H1 (cell line): ENCODE measurements around the gene NOC4L. TPM values are rescaled to one million over a fixed set of nuclear protein-coding genes. Genes with fewer than 3 reads are reported as not detected.

Experiments used
- CTCF ChIA-PET: fragments of 300-600 bp; sonication (Branson Sonifier 250); formaldehyde crosslinking; loops from one replicate; lab custom pipeline; 2021; ENCODE audit not compliant: partially characterized antibody; lab: Charles Lee
- POLR2A ChIA-PET: fragments of 300-600 bp; sonication (Branson Sonifier 250); formaldehyde crosslinking; loops from one replicate; lab custom pipeline; 2021; ENCODE audit warnings: inconsistent platforms; ENCODE audit not compliant: partially characterized antibody; lab: Charles Lee
- DNase-seq, 2 experiments: peaks; one replicate each; pipeline versions ENCODE4 v3.0.0 to v3.0.0-alpha.2; 2010 to 2022; ENCODE audit warnings: low spot score in 2 of 2, low read depth in 1 of 2, mixed read lengths in 1 of 2
- FAIRE-seq: peaks from 2 replicates; lab custom pipeline; 2011; peaks lifted over from hg19 to GRCh38; lab: Jason Lieb, UNC
- H2AFZ ChIP-seq: 2 replicates; pipeline ENCODE4 v1.8.1; 2012; ENCODE audit warnings: low read length, inconsistent platforms
- H2AK5ac ChIP-seq: 2 replicates; pipeline ENCODE4 v1.6.1; 2013; ENCODE audit warnings: low read depth, low read length
- H2BK120ac ChIP-seq: replicated peaks from 2 replicates; pipeline ENCODE3; 2013; ENCODE audit warnings: low read depth, low read length, inconsistent platforms
- H2BK12ac ChIP-seq: 2 replicates; pipeline ENCODE4 v1.6.1; 2013; ENCODE audit warnings: low read depth, low read length
- H2BK15ac ChIP-seq: 2 replicates; pipeline ENCODE4 v1.6.1; 2013; ENCODE audit warnings: low read length
- H2BK20ac ChIP-seq: 2 replicates; pipeline ENCODE4 v1.6.1; 2013; ENCODE audit warnings: low read length
- H2BK5ac ChIP-seq: 2 replicates; pipeline ENCODE4 v1.6.1; 2013; ENCODE audit warnings: low read depth, low read length
- H3K14ac ChIP-seq: 2 replicates; pipeline ENCODE4 v1.6.1; 2013; ENCODE audit warnings: inconsistent platforms; ENCODE audit not compliant: insufficient read length
- H3K18ac ChIP-seq: 2 replicates; pipeline ENCODE4 v1.6.1; 2013; ENCODE audit warnings: low read length; ENCODE audit errors: extremely low read depth
- H3K23ac ChIP-seq: 2 replicates; pipeline ENCODE4 v1.6.1; 2013; ENCODE audit warnings: inconsistent platforms; ENCODE audit not compliant: insufficient read length
- H3K23me2 ChIP-seq: 2 replicates; pipeline ENCODE4 v1.6.1; 2013; ENCODE audit warnings: low read depth, low read length
- H3K27ac ChIP-seq: 2 replicates; pipeline ENCODE4 v1.6.1; 2011; ENCODE audit warnings: low read depth, low read length, inconsistent platforms
- H3K27me3 ChIP-seq, 4 experiments: replicated peaks in 1 of 4; 1 replicate in 1 of 4; 2 replicates in 3 of 4; pipeline versions ENCODE4 v1.6.1 to v1.8.1; 2011 to 2013; ENCODE audit warnings: low read length in 3 of 4, mild to moderate bottlenecking in 3 of 4, inconsistent platforms in 2 of 4, mixed read lengths in 2 of 4, moderate library complexity in 1 of 4; ENCODE audit not compliant: control insufficient read depth in 3 of 4, insufficient read depth in 3 of 4; ENCODE audit errors: extremely low read depth in 1 of 4
- H3K36me3 ChIP-seq, 4 experiments: 2 replicates each; pipeline versions ENCODE4 v1.6.1 to v1.8.1; 2011 to 2013; ENCODE audit warnings: mild to moderate bottlenecking in 4 of 4, low read length in 3 of 4, moderate library complexity in 2 of 4, control low read depth in 1 of 4, inconsistent platforms in 1 of 4; ENCODE audit not compliant: insufficient read depth in 4 of 4, control insufficient read depth in 2 of 4
- H3K4ac ChIP-seq: replicated peaks from 2 replicates; pipeline ENCODE3; 2013; ENCODE audit warnings: low read length, low read depth, mixed read lengths, inconsistent platforms; ENCODE audit not compliant: insufficient read length
- H3K4me1 ChIP-seq, 4 experiments: replicated peaks in 1 of 4; 1 replicate in 1 of 4; 2 replicates in 3 of 4; pipeline versions ENCODE4 v1.6.1 to v1.8.1; 2011 to 2013; ENCODE audit warnings: low read length in 3 of 4, inconsistent platforms in 2 of 4, mixed read lengths in 1 of 4; ENCODE audit not compliant: insufficient read depth in 4 of 4, control insufficient read depth in 3 of 4
- H3K4me2 ChIP-seq, 2 experiments: 2 replicates each; pipeline versions ENCODE4 v1.6.1 to v1.8.1; 2011 to 2013; ENCODE audit warnings: low read depth in 2 of 2, low read length in 2 of 2, control low read depth in 1 of 2, inconsistent platforms in 1 of 2, mild to moderate bottlenecking in 1 of 2; ENCODE audit not compliant: insufficient read depth in 1 of 2
- H3K4me3 ChIP-seq, 4 experiments: fragments of 200-600, 300-600 bp in 1 of 4; sonication (generic), shearing (Covaris generic), sonication (Bioruptor Twin) in 1 of 4; 2 replicates each; pipeline versions ENCODE4 v1.5.1 to v1.8.1; 2011 to 2016; ENCODE audit warnings: low read length in 4 of 4, low read depth in 3 of 4, control low read depth in 2 of 4, inconsistent platforms in 2 of 4, mild to moderate bottlenecking in 2 of 4, mixed read lengths in 1 of 4, moderate library complexity in 1 of 4; ENCODE audit not compliant: insufficient read depth in 2 of 4; ENCODE audit errors: extremely low read depth in 1 of 4
- H3K56ac ChIP-seq: replicated peaks from 2 replicates; pipeline ENCODE3; 2013; ENCODE audit warnings: low read depth, mild to moderate bottlenecking, mixed read lengths, low read length, inconsistent platforms; ENCODE audit not compliant: insufficient read length
- H3K79me1 ChIP-seq: 2 replicates; pipeline ENCODE4 v1.6.1; 2013; ENCODE audit warnings: low read depth, low read length, control low read depth
- H3K79me2 ChIP-seq, 2 experiments: 2 replicates each; pipeline versions ENCODE4 v1.6.1 to v1.8.1; 2012 to 2013; ENCODE audit warnings: low read length in 2 of 2, mild to moderate bottlenecking in 2 of 2, inconsistent platforms in 1 of 2; ENCODE audit not compliant: insufficient read depth in 2 of 2, control insufficient read depth in 1 of 2
- H3K9ac ChIP-seq, 4 experiments: replicated peaks in 1 of 4; 1 replicate in 1 of 4; 2 replicates in 3 of 4; pipeline versions ENCODE4 v1.6.1 to v1.8.1; 2011 to 2013; ENCODE audit warnings: low read depth in 3 of 4, low read length in 3 of 4, control low read depth in 2 of 4, mild to moderate bottlenecking in 2 of 4, moderate library complexity in 2 of 4, inconsistent platforms in 1 of 4; ENCODE audit errors: extremely low read depth in 1 of 4
- H3K9me3 ChIP-seq, 2 experiments: 2 replicates each; pipeline versions ENCODE4 v1.6.1 to v1.8.1; 2012 to 2013; ENCODE audit warnings: mild to moderate bottlenecking in 2 of 2, moderate library complexity in 2 of 2, control low read depth in 1 of 2, inconsistent platforms in 1 of 2, low read depth in 1 of 2, low read length in 1 of 2, mixed read lengths in 1 of 2; ENCODE audit not compliant: insufficient read depth in 2 of 2
- H4K20me1 ChIP-seq, 2 experiments: replicated peaks in 1 of 2; 2 replicates each; pipeline versions ENCODE3 to v1.8.1; 2011 to 2013; ENCODE audit warnings: inconsistent platforms in 2 of 2, low read length in 2 of 2, mild to moderate bottlenecking in 1 of 2; ENCODE audit not compliant: insufficient read depth in 2 of 2, control insufficient read depth in 1 of 2
- H4K5ac ChIP-seq: 2 replicates; pipeline ENCODE4 v1.6.1; 2013; ENCODE audit warnings: low read length, low read depth, mixed read lengths, inconsistent platforms; ENCODE audit not compliant: insufficient read length
- H4K8ac ChIP-seq: 2 replicates; pipeline ENCODE4 v1.8.0; 2013; ENCODE audit warnings: mild to moderate bottlenecking, moderate library complexity, low read length, inconsistent platforms; ENCODE audit not compliant: insufficient read depth; ENCODE audit errors: extremely low read depth
- H4K91ac ChIP-seq: replicated peaks from 2 replicates; pipeline ENCODE3; 2013; ENCODE audit warnings: low read length, mixed read lengths, inconsistent platforms; ENCODE audit not compliant: insufficient read length
- CHD1 ChIP-seq: IDR thresholded peaks from 2 replicates; pipeline ENCODE4 v1.6.1; 2012; ENCODE audit warnings: low read depth, low read length, improper control_type of control experiment
- JUN ChIP-seq: IDR thresholded peaks from 2 replicates; pipeline ENCODE4 v1.6.1; 2011; ENCODE audit warnings: low read depth, mild to moderate bottlenecking, improper control_type of control experiment, low read length
- RAD21 ChIP-seq, 2 experiments: IDR thresholded peaks in 1 of 2; conservative IDR thresholded peaks in 1 of 2; 2 replicates each; pipeline ENCODE4 v1.6.1; 2011; ENCODE audit warnings: low read depth in 2 of 2, low read length in 2 of 2, improper control_type of control experiment in 1 of 2, inconsistent platforms in 1 of 2, mild to moderate bottlenecking in 1 of 2, moderate library complexity in 1 of 2
- RXRA ChIP-seq: IDR thresholded peaks from 2 replicates; pipeline ENCODE4 v1.6.1; 2011; ENCODE audit warnings: low read depth, mild to moderate bottlenecking, low read length, moderate library complexity; ENCODE audit not compliant: insufficient read depth
- WGBS, 2 experiments: shearing (Covaris generic) in 1 of 2; methylation state at CpG; one replicate each; pipeline versions ENCODE4 v1.1.6 to v1.1.7; 2013 to 2015; ENCODE audit warnings: low lambda C conversion rate in 2 of 2, mixed read lengths in 2 of 2, inconsistent platforms in 1 of 2, low coverage in 1 of 2, missing lambda C conversion rate in 1 of 2; ENCODE audit not compliant: insufficient replicate concordance in 2 of 2, insufficient coverage in 1 of 2, insufficient read length in 1 of 2; ENCODE audit errors: extremely low coverage in 1 of 2, missing lambda C conversion rate in 1 of 2; 5-methylcytosine and 5-hydroxymethylcytosine counted together
- polyA plus RNA-seq, 7 experiments: library from polyadenylated mRNA; depleted of rRNA in 3 of 7; stranded (reverse) in 5 of 7; unstranded in 2 of 7; fragments of >200 nt in 5 of 7; fragments of 200-250 nt in 2 of 7; gene quantifications; 1 replicate in 5 of 7; 2 replicates in 1 of 7; 4 replicates in 1 of 7; pipeline versions ENCODE4 v1.2.1 to v1.2.3, GENCODE V29; 2011 to 2013; ENCODE audit warnings: missing spikeins in 2 of 7, mixed read lengths in 2 of 7
- total RNA-seq: library from RNA; stranded (reverse); fragmentation: NEBNext Ultra II Directional; extraction: Animal tissue kit (Norgen Biotek cat#: 25700); gene quantifications from 2 replicates; pipeline ENCODE4 v1.2.1, GENCODE V29; 2021

The NOC4L gene
- total and polyA plus RNA-seq, 2 of the 8 experiments (the other 6 are each of a cell fraction or from before 2014, with no cell fraction given): 26.8 to 40.3 TPM

- no peak overlapping the region for H4K8ac ChIP-seq
- no peak overlapping the region for H3K4me3 ChIP-seq
- no peak overlapping the region for H2BK12ac ChIP-seq
- DNase-seq (no peak), FAIRE-seq (no peak)
- H3K36me3 ChIP-seq: no peaks in the 10 kb centered on the region; a peak in 1 of 8 replicates
- H3K4me2 ChIP-seq: no peak overlapping the region
- H3K23ac ChIP-seq: no peak overlapping the region
- H3K4me1 ChIP-seq: peaks cover 0 to 5% (median 0%) of the 10 kb centered on the region in 4 experiments; a peak in 1 of 7 replicates
- H3K18ac ChIP-seq: no peak overlapping the region
- H2AFZ ChIP-seq: no peak overlapping the region
- no peaks in the 10 kb centered on the region for H3K79me2 ChIP-seq
- H2BK5ac ChIP-seq: no peak overlapping the region
- ChIA-PET CTCF (interaction anchor here (0.8 to 2.6 kb wide), 3 partner anchors 8 to 231 kb away, joined by 3 to 8 read pairs (median 5); no protein-coding TSS in a partner anchor), POLR2A (no interaction called here)
- no peak overlapping the region for H2BK20ac ChIP-seq
- H4K91ac ChIP-seq: no peak overlapping the region
- H3K14ac ChIP-seq: no peak overlapping the region
- no peak overlapping the region for H2BK15ac ChIP-seq
- peaks cover 0 to 65% (median 37%) of the 10 kb centered on the region in 4 experiments; a peak in 5 of 7 replicates for H3K27me3 ChIP-seq
- no peak for TF ChIP-seq JUN
- no peak for TF ChIP-seq CHD1
- no peak for TF ChIP-seq RXRA
- TF ChIP-seq RAD21 (IDR thresholded peaks at IDR 0.05 in 1 of 2, conservative IDR thresholded peaks at IDR 0.05 in 1 of 2; ENCODE audit: low read depth in 2 of 2, low read length in 2 of 2): no peak
- H3K79me1 ChIP-seq: no peaks in the 10 kb centered on the region
- H2BK120ac ChIP-seq: no peak overlapping the region
- peaks cover 0 to 10% of the 10 kb centered on the region in 2 experiments for H4K20me1 ChIP-seq
- no peak overlapping the region for H3K9ac ChIP-seq
- H3K9me3 ChIP-seq: peaks cover 0 to 16% of the 10 kb centered on the region in 2 experiments; a peak in 1 of 4 replicates
- H2AK5ac ChIP-seq: no peak overlapping the region
- peaks cover 6% of the 10 kb centered on the region; the same call in 1 of the 2 replicates for H3K23me2 ChIP-seq
- H3K4ac ChIP-seq: no peak overlapping the region
- WGBS, 2 experiments: 81% methylated on average over 10 of the region's 10 CpGs; no CpG with 5 or more reads in 1 of the 2 experiments
- H3K27ac ChIP-seq: no peak overlapping the region
- H3K56ac ChIP-seq: no peak overlapping the region
- no peak overlapping the region for H4K5ac ChIP-seq
Measured at GRCh38 chr12:132182711-132183365, 38.6 kb downstream of the NOC4L start.
